ENCODE measurements around the gene CEBPA.

DNA sequence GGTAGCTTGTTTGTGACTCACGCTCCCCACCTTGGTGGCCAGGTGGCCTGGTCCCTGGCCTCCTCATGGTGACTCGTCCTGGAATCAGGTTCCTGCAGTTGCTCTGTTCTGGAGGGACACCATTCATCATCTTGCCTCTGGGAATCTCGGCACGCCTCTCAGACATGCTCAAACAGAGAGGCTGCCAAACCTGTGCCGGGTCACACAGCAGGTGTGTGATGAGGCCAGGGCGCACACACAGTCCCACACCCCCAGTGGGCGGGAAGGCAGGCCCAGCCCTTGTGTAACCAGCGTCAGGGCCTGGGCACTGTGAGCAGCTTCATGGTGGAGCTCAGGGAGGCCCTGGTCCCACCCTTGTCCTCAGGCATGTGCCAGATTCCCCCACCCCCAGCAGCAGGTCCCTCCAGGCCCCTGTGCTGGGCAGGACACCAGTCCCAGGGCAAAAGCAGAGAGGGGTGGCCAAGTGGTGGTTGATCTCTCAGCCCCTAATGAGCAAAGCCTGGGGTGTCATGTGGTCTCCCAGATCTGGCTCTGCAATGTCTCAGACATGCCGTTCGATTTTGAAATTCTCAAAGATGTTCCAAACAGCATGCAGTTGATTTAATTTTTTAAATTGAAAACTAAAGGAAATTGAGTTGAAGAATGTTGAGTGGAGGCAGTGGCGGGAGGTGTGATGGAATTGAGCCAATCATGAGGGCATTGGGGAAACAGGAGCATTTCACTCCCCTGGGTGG lies 12.1 kb downstream of the CEBPA start:
- TF ChIP-seq, protein P1, sequence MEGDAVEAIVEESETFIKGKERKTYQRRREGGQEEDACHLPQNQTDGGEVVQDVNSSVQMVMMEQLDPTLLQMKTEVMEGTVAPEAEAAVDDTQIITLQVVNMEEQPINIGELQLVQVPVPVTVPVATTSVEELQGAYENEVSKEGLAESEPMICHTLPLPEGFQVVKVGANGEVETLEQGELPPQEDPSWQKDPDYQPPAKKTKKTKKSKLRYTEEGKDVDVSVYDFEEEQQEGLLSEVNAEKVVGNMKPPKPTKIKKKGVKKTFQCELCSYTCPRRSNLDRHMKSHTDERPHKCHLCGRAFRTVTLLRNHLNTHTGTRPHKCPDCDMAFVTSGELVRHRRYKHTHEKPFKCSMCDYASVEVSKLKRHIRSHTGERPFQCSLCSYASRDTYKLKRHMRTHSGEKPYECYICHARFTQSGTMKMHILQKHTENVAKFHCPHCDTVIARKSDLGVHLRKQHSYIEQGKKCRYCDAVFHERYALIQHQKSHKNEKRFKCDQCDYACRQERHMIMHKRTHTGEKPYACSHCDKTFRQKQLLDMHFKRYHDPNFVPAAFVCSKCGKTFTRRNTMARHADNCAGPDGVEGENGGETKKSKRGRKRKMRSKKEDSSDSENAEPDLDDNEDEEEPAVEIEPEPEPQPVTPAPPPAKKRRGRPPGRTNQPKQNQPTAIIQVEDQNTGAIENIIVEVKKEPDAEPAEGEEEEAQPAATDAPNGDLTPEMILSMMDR (IDR thresholded peaks at IDR 0.05) = no peak
- no peak for TF ChIP-seq POLR2AphosphoS5 (IDR thresholded peaks at IDR 0.05)
- no peak for TF ChIP-seq POLR2A (IDR thresholded peaks at IDR 0.05)

Measured in prostate gland (tissue), 2 donors.